Left hindlimb (tissue), 1 donor: Measurements from ENCODE around the gene LSM2.
A peak's percentile ranks its signal among the peaks of the same experiment; 100 is the strongest.
"Not testable (repeated sequence)": the region's sequence is repeated elsewhere in the genome, so short reads cannot be mapped to it uniquely, and the experiment has no call there.

Source experiments
- DNase-seq: peaks from one replicate; pipeline ENCODE4 v3.0.0-alpha.2; 2018

LSM2 gene

DNA sequence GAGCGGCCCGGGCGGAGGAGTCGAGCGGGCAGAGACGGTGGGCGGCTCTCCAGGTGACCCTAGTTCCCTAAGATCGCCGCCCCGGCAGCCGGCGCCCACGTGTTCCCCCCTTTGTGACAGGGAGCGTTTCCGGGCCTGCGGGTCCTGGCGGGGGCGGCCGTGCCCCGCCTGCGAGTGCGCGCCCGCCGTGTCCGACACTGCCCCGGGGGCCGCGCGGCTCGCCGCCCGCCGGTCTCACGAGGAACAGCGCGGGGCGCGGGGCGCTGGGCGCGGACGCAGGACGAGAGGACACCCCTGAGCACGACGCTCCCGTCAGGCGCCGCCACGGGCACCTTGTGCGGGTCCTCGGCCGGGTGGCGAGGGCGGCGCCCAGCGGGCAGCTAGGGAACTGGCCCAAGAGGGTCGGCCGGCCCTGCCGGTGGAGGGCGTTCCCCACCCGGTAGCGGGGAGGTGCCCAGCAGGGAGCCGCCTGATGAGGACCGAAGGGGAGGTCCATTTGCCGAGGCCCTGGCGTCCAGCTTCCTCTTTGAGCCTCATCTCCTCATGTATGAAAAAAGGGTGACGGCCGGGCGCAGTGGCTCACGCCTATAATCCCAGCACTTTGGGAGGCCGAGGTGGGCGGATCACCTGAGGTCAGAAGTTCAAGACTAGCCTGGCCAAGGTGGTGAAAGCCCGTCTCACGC is 11.0 kb downstream of the LSM2 start, which contains the start of gene VARS1:
Gene VARS1, minus strand, starts transcription at position 137 of the 683 bp plus-strand sequence. CDS start 535 bp downstream, outside the sequence.
- DNase-seq = peak; percentile 91

DNA sequence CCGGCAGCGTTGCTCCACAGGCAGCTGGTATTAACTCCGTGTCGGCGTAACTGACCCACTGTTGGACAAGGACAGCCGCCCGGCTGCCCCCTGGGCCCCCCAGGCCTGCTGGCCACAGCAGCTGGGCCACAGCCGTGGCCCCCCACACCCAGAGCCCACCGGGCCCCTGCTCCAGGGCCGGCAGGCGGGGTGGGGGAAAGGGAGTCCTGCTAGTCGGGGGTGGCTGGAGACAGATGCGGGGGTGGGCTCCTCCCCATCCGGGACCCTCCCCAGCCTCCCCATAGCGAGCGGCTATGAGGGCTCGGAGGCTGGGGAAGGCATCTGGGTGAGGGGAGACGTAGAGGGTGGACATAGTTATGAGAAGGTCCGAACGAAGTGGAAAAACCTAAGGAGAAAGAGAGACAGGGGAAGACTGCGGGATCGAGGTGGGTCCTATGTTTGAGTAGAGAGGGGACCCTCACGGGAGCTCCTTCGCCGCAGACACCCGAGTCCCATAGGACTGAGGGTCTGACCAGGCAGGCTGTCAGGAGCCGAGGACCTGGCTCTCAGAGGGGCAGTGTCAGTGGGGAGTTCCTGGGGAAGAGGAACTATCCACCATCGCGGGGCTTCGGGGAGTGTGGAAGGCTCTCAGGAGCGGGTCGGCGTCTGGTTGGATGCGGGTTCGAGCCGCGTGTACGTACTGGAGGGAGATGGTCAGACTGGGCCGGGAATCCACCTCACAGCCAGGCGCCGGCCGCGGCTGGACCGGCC is 11.7 kb downstream of the LSM2 start:
- DNase-seq = no peak

- DNase-seq = no peak
Measured at GRCh38 chr6:31794294-31794865, 12.4 kb downstream of the LSM2 start.

DNA sequence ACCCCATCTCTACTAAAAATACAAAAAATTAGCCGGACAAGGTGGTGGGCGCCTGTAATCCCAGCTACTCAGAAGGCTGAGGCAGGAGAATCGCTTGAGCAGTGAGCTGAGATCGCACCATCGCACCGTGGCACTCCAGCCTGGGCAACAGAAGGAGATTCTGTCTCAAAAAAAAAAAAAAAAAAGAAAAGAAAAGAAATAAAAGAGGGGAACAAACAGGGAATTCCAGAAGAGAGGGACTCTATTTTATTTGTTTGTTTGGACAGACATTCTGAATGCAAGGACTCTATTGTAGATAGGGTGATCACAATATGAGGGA is 12.9 kb downstream of the LSM2 start:
- not testable (repeated sequence) for DNase-seq

- no peak for DNase-seq
Measured at GRCh38 chr6:31792761-31793171, 14.0 kb downstream of the LSM2 start.

DNA sequence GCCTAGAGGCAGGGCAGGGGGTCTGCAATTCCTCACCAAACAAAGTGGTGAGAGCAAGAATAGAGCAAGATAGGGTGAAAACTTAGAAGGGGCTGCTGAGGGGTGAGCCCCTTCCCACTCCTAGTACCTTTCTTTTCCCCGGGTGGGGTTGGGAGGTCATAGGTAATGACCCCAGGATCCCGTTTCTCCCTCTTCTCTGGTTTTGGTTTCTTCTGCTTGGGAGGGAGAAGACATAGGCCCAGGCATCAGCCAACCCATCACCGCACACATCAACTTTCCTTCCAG is 14.7 kb downstream of the LSM2 start:
- no peak for DNase-seq

DNA sequence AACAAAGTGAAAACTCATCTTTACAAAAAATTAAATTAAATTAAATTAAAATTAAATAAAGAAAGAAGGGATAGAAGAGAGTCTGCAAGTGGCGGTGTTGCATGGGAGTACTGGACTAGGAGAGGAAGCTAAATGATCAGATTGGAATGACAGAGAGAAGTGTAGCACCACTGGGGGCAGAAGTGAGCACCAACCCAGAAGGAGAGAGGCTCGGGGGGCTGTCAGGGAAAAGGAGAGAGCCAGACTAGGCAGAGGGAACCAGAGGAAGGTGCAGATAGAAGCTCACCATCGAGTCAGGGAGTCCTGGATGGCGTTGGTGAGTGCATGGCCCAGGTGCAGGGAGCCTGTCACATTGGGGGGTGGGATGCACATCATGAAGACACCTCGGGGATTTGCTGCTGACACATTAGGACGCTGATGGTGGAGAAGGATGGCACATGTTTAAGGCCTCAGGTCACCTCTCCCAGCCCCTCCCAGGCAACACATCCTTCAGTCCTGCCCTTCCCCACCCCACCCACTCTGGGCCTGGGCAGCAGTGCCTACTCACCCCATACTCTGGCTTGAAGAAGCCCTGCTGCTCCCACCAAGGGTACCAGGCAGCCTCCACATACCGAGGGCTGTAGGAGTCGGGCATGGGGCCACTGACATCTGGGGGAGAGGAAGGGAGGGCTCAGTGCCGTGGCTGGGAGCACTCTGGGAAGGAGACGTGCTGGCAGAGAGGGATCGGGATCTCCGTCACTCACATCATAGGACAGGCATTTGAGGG is 15.3 kb downstream of the LSM2 start:
- peak; percentile 73 for DNase-seq

GRCh38 chr6:31785475-31785874 is 21.3 kb downstream of the LSM2 start:
- DNase-seq = no peak

DNA sequence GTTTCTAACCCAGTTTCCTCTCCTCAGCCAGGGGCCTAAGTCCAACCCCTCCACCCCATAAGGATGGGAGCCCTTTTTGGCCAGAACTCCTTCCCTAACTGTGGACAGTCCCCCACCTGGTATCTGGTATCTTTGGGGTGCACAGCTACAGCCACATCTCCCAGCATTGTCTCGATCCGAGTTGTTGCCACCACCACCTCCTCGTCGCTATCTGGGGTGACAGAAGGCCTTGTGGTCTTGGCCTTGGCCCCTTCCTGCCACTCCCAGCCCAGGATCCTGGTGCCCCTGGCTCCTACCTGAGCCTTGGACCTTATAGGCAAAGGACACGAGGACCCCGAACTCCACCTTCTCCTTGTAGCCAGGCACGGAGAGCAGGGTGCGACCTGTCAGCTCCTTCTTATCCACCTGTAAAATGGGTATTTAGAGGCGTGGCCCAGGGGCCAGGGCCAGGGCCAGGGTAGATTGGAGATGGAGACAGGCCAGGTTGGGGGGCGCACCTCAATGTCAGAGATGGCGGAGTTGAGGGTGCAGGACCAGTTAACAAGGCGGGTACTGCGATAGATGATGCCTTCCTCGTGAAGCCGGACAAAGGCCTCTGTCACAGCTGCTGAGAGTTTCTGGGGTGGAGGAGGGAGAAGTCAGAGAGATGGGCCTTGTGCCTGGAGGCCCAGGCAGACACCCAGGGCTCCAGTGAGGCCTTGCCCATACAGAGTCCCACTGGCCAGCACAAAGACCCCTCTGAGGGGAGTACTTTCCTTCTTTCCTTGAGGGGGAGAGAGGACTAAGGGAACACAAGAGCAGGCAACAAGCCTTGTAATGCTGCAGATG is 22.5 kb downstream of the LSM2 start:
- no peak for DNase-seq

GRCh38 chr6:31782126-31782855 is 24.5 kb downstream of the LSM2 start:
- DNase-seq = no peak

GRCh38 chr6:31781244-31782125 is 25.3 kb downstream of the LSM2 start:
- DNase-seq = no peak

- no peak for DNase-seq
Measured at GRCh38 chr6:31780507-31781243, 26.1 kb downstream of the LSM2 start.

DNA sequence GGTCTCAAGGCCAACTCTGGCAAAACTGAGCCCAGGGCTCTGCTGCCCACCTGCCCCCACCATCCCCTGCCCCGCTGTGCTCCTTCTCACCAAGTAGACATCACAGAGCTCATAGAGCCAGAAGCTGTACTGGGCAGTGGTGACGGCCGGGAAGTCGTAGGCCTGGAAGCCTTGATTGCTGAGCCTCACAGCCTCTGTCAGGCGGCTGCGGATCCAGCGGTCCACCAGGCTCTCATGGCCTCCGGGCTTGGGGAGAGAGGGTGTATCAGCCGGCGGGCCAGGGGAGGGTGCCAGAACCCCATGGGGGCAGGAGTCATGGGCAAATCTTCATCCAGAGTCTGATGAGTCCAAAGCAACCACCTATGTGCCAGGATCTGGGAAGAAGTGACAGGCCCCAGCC is 26.9 kb downstream of the LSM2 start:
- DNase-seq = no peak

DNA sequence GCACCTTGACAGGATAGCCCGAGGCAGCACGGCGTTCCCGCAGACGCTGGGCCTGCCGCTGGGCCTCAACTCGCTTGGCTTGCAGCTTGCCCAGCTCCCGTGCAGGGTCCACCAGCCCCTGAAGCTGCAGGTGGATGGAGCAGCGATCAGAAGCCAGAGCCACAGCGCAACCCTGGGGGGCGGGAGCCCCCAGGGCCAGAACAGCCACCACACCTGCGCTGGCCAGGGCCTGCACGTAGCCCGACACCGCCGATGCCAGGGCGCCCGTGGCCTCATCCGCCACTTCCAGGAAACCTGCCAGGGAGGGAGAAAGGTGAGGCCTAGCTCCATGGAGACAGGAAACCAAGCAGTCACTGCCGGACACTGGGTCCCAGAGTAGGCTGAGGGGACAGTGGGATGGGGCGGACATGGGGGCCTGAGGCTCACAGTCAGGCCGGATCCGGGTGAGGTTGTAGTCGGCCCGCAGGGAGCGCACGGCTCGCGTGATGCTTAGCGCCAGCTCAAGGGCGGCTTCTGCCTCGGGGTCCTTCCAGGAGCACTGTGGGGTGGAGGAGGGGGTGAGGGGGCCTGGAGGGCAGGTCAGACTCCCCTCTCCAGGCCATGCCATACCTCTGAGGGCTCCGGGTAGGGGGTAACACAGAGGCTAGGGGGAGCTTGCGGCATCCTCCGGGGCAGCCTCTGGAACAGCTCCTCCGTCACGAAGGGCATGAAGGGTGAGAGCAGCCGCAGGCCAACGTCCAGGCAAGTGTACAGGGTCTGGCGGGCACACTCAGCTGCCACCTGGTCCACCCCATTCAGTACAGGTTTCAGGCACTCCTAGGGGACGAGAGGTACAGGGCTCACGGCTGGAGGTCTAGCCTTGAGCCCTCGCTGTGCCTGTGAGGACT is 27.5 kb downstream of the LSM2 start:
- no peak for DNase-seq

DNA sequence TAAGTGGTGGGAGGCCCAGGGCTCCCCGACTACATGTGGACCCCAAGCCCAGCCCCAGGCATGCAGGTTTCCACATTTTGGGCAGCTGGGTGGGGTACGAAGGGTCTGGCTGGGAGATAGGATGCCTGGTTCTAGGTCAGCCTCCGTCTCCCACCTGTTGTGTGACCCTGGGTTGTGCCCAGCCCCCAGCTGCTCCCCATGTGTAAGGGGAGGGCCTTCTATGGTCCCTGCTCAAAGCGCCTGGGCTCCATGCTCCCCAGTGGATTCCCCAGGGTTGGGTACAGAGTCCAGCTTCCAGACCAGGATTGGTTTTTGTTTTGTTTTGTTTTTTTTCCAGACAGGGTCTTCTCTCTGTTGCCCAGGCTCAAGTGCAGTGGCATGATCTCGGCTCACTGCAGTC is 28.6 kb downstream of the LSM2 start:
- no peak for DNase-seq

GRCh38 chr6:31777667-31778050 is 29.1 kb downstream of the LSM2 start:
- no peak for DNase-seq

DNA sequence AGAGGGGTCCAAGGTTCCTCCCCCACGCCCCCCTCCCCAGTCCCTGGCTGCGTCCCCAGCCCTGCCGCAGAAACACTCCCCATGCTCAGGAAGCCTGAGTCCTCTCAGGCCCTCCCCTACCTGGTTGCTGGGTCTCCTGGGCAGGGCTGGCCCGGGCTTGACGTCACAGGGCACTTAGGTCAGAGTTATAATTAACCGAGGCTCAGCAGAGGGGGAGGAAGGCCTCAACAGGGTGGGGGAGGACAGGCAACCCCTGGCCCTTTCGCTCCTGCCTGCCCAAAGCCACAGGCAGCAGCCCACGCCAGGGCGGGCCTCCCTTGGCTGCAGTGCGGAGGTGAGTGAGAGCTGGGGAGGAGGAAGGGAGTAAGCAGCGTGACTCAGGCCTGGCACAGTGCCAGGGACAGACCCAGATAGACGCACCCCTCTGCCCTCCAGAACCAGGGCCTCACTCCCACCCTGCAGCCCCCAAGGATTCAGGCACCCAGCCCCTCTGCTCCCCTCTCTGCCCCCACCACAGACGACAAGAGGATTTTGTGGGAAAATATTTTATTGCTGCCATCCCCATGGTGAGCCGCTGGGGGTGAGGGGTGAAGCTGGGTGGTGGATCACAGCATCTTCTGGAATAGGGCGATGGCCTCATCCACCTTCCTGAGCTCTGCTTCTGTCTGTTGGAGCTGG is 29.6 kb downstream of the LSM2 start, which contains the start of gene VWA7:
Gene VWA7, minus strand, starts transcription at position 340 of the 678 bp plus-strand sequence. CDS start 549 bp downstream, outside the sequence.
- DNase-seq = peak; percentile 57

DNA sequence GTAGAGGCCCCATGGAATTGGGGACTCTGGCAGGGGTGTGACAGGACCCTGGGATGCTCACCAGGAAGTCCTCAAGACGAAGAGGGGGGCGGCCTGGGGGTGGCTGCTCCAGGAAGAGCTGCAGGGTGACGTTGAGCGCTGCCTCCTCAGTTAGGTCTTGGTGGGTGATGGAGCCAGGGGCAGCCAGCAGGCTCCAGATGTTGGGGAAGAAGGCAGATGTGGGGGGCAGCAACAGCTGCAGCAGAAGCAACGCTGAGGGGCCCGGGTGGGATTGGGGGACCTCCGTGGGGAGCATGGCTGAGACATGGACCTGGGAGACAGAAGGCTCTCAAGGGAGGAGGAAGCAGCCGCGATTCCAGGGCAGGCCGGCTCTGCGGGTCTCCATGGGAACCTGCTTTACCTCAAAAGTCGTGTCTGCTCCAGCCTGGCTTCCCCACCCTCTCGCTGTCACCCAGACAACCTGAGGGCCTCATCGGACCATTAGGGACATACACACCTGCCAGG is 30.2 kb downstream of the LSM2 start:
- no peak for DNase-seq
